Neural progenitor cell (in vitro differentiated cells): ENCODE results near the gene CLDN20.

Source experiments
- EZH2 ChIP-seq: fragments of 200-600 bp; sonication (generic); IDR thresholded peaks from 2 replicates; pipeline ENCODE4 v1.6.1; 2017; ENCODE audit warnings: antibody characterized with exemption, mild to moderate bottlenecking, moderate library complexity
- TF ChIP-seq, protein P1 (sequence below): fragments of 200-600 bp; sonication (generic); IDR thresholded peaks from 2 replicates; pipeline ENCODE4 v1.5.1; 2017; ENCODE audit warnings: antibody characterized with exemption, mild to moderate bottlenecking

DNA sequence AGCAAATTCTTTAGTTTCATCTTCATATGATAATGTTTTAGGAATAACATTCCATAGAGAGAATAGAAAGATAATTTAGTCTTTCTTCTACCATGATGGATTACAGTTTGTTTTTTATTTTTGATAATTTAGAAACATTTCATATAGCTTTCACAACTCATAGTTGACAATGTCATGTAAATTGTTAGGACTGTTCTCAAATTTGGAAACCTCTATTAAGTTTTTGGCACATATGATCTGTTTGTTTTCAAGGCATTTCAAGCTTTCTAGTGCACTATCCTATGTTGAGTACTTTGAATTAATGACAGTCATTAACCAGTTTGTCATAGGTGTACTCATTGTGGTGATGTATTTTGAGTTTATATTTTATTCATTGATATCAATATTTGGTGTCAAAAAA, 61.2 kb downstream of the CLDN20 start:
- TF ChIP-seq EZH2 = no peak
- TF ChIP-seq, protein P1, sequence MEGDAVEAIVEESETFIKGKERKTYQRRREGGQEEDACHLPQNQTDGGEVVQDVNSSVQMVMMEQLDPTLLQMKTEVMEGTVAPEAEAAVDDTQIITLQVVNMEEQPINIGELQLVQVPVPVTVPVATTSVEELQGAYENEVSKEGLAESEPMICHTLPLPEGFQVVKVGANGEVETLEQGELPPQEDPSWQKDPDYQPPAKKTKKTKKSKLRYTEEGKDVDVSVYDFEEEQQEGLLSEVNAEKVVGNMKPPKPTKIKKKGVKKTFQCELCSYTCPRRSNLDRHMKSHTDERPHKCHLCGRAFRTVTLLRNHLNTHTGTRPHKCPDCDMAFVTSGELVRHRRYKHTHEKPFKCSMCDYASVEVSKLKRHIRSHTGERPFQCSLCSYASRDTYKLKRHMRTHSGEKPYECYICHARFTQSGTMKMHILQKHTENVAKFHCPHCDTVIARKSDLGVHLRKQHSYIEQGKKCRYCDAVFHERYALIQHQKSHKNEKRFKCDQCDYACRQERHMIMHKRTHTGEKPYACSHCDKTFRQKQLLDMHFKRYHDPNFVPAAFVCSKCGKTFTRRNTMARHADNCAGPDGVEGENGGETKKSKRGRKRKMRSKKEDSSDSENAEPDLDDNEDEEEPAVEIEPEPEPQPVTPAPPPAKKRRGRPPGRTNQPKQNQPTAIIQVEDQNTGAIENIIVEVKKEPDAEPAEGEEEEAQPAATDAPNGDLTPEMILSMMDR = no peak
